ENCODE measurements around the gene DLG2. TPM values are rescaled to one million over a fixed set of nuclear protein-coding genes. Genes with fewer than 3 reads are reported as not detected.

The DLG2 gene
- total and polyA plus RNA-seq, 9 donors: 2.5 to 20.7 (median 12.0) TPM

DNA sequence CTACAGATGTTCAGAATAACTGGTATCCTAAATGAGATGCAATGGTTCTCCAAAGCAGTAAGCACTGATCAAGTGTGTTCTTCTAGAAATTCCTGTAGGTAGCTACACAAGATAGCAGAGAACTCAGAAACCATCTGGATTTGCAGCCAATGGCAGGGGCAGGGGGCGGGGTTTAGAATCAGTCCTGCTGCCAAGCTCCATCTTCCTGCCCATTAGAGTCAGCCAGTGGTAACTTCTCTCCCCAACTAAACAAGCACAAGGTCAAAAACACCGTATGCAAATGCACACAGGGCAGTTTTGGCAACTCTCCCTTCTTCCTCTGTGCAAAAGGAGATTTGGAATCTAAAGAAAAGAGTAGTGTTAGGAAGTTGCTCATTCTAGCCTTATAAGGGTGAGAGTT, 2103.5 kb downstream of the DLG2 start:
- intact Hi-C loops (cut with DNase I): no loop called here
- no peak overlapping the region for H3K27ac ChIP-seq
- DNase-seq: no peak
- H3K27me3 ChIP-seq: no peaks in the 10 kb centered on the region
- no peaks in the 10 kb centered on the region for H3K36me3 ChIP-seq
- no peak for TF ChIP-seq EP300 (IDR thresholded peaks at IDR 0.05)
- TF ChIP-seq POLR2A (IDR thresholded peaks at IDR 0.05): no peak
- TF ChIP-seq, protein P1, sequence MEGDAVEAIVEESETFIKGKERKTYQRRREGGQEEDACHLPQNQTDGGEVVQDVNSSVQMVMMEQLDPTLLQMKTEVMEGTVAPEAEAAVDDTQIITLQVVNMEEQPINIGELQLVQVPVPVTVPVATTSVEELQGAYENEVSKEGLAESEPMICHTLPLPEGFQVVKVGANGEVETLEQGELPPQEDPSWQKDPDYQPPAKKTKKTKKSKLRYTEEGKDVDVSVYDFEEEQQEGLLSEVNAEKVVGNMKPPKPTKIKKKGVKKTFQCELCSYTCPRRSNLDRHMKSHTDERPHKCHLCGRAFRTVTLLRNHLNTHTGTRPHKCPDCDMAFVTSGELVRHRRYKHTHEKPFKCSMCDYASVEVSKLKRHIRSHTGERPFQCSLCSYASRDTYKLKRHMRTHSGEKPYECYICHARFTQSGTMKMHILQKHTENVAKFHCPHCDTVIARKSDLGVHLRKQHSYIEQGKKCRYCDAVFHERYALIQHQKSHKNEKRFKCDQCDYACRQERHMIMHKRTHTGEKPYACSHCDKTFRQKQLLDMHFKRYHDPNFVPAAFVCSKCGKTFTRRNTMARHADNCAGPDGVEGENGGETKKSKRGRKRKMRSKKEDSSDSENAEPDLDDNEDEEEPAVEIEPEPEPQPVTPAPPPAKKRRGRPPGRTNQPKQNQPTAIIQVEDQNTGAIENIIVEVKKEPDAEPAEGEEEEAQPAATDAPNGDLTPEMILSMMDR (IDR thresholded peaks at IDR 0.05): no peak
- H3K4me3 ChIP-seq: no peak overlapping the region
- 47 to 49% (median 48%) methylated on average over 2 of the region's 2 CpGs for WGBS, 3 donors
- peaks cover 0 to 3% of the 10 kb centered on the region in 2 donors for H3K9me3 ChIP-seq
- no peaks in the 10 kb centered on the region for H3K4me1 ChIP-seq (ENCODE audit: insufficient read depth)

GRCh38 chr11:83522911-83523310, 2104.2 kb downstream of the DLG2 start:
- TF ChIP-seq EP300 (IDR thresholded peaks at IDR 0.05) (no peak), POLR2A (IDR thresholded peaks at IDR 0.05) (no peak)
- TF ChIP-seq, protein P1 (IDR thresholded peaks at IDR 0.05): no peak
- intact Hi-C loops (cut with DNase I): no loop called here

DNA sequence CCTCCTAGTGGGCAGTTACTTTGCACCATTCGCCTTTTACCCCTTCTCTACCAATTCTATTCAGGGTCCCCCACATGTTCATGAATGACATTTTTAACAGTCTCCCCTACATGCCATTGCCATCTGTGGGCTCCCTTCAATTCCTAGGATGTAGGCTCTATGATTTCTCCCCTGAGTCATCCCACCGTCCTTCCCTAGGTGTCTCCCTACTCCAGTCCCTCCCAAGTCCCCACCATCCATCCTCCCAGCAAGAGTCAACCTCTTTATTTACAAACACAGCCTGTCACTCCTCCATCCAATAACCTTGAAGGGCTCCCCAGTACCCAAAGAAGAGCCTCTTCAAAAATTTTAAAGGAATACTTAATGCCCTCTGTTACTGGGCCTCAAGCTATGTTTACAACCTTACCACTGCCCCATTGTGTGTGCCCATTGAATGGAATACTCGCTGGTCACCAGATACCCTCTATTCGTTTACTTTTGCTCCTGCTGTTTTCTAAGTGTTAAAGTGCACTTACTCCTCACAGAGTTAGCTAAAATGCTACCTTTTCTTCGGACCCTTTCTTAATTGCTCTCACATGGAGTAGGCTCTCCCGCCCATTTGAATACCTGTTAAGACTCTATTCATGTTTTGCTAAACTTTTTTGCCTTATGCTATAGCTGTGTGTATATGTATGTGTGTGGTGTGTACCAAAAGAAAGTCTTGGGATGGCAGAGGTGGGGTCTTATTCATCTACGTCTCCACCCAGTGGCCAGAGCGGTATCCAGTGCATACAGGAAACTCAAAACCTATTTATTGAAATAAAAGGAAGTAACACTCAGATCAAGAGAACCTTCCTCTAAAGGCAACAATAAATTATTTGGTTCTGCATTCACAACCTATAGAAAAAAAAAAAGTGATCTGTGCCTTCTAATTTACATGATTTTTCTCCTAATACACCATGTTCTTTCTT, 2105.2 kb downstream of the DLG2 start:
- no peak overlapping the region for H3K4me3 ChIP-seq
- H3K27me3 ChIP-seq: no peaks in the 10 kb centered on the region
- intact Hi-C loops (cut with DNase I): no loop called here
- peaks cover 0 to 3% of the 10 kb centered on the region in 2 donors for H3K9me3 ChIP-seq
- H3K4me1 ChIP-seq (ENCODE audit: insufficient read depth): no peaks in the 10 kb centered on the region
- H3K27ac ChIP-seq: no peak overlapping the region
- H3K36me3 ChIP-seq: no peaks in the 10 kb centered on the region
- WGBS, 3 donors: 77 to 82% (median 79%) methylated on average over 8 of the region's 8 CpGs
- TF ChIP-seq EP300 (IDR thresholded peaks at IDR 0.05): no peak
- TF ChIP-seq, protein P1 (IDR thresholded peaks at IDR 0.05): no peak
- no peak for TF ChIP-seq POLR2A (IDR thresholded peaks at IDR 0.05)
- DNase-seq: no peak

More at GRCh38 chr11:83522911-83523310, 2104.2 kb downstream of the DLG2 start:
- Histone ChIP-seq H3K4me1 (ENCODE audit: insufficient read depth) (no peaks in the 10 kb centered on the region), H3K4me3 (no peak overlapping the region), H3K9me3 (peaks cover 0 to 3% of the 10 kb centered on the region in 2 donors), H3K27me3 (no peaks in the 10 kb centered on the region), H3K36me3 (no peaks in the 10 kb centered on the region), H3K27ac (no peak overlapping the region)
- DNase-seq: no peak
- WGBS, 3 donors: 48 to 62% (median 57%) methylated on average over 2 of the region's 2 CpGs

GRCh38 chr11:83520849-83521248, 2106.3 kb downstream of the DLG2 start:
- DNase-seq: no peak
- TF ChIP-seq EP300 (IDR thresholded peaks at IDR 0.05) (no peak), POLR2A (IDR thresholded peaks at IDR 0.05) (no peak)
- TF ChIP-seq, protein P1 (IDR thresholded peaks at IDR 0.05): no peak

More at GRCh38 chr11:83520849-83521248, 2106.3 kb downstream of the DLG2 start:
- intact Hi-C loops (cut with DNase I): no loop called here
- no peak overlapping the region for H3K27ac ChIP-seq
- H3K4me3 ChIP-seq: no peak overlapping the region
- H3K27me3 ChIP-seq: no peaks in the 10 kb centered on the region
- no peaks in the 10 kb centered on the region for H3K36me3 ChIP-seq
- 84 to 92% (median 86%) methylated on average over 3 of the region's 3 CpGs for WGBS, 3 donors
- H3K9me3 ChIP-seq: peaks cover 0 to 3% of the 10 kb centered on the region in 2 donors
- H3K4me1 ChIP-seq (ENCODE audit: insufficient read depth): no peaks in the 10 kb centered on the region

Data from ovary (tissue), 9 donors.